ENCODE measurements around the gene PCDHB6. TPM values are rescaled to one million over a fixed set of nuclear protein-coding genes. Genes with fewer than 3 reads are reported as not detected.

The PCDHB6 gene
- polyA plus RNA-seq, 2 of the 4 experiments (the other 2 are of a cell fraction), result 0.92 to 1.0 TPM

Other genes with a start within 250 kb of the PCDHB6 start
Only the 30 nearest of the 32 such genes appear.
- 3.3 and 3.5 TPM in 2 replicates for gene PCDHAC1, start 223.8 kb upstream of the PCDHB6 start, polyA plus RNA-seq (2011; rRNA removed)
- 0.55 to 0.57 TPM (median 0.57 TPM) in 3 replicates for gene PCDHAC1, start 223.8 kb upstream of the PCDHB6 start, polyA plus RNA-seq (2017; fragmentation: RNase III; extraction: RNeasy Plus Mini Kit Qiagen cat#74134 plus additional on column Dnase treatment)
- 5.3 and 6.3 TPM in 2 replicates for gene PCDHAC2, start 183.6 kb upstream of the PCDHB6 start, polyA plus RNA-seq (2011; rRNA removed)
- gene PCDHAC2, start 183.6 kb upstream of the PCDHB6 start, polyA plus RNA-seq (2017; fragmentation: RNase III; extraction: RNeasy Plus Mini Kit Qiagen cat#74134 plus additional on column Dnase treatment), result 1.1 to 1.2 TPM (median 1.2 TPM) in 3 replicates
- gene PCDHB1, start 98.7 kb upstream of the PCDHB6 start, polyA plus RNA-seq (2011; rRNA removed), result not detected in 2 replicates
- not detected in 3 replicates for gene PCDHB1, start 98.7 kb upstream of the PCDHB6 start, polyA plus RNA-seq (2017; fragmentation: RNase III; extraction: RNeasy Plus Mini Kit Qiagen cat#74134 plus additional on column Dnase treatment)
- gene PCDHB2, start 55.4 kb upstream of the PCDHB6 start, polyA plus RNA-seq (2011; rRNA removed), result 4.1 and 5.0 TPM in 2 replicates
- 2.7 to 3.4 TPM (median 3.0 TPM) in 3 replicates for gene PCDHB2, start 55.4 kb upstream of the PCDHB6 start, polyA plus RNA-seq (2017; fragmentation: RNase III; extraction: RNeasy Plus Mini Kit Qiagen cat#74134 plus additional on column Dnase treatment)
- 0.09 and 0.10 TPM in 2 replicates for gene PCDHB3, start 49.6 kb upstream of the PCDHB6 start, polyA plus RNA-seq (2011; rRNA removed)
- 0.03 to 0.06 TPM (median 0.03 TPM) in 3 replicates for gene PCDHB3, start 49.6 kb upstream of the PCDHB6 start, polyA plus RNA-seq (2017; fragmentation: RNase III; extraction: RNeasy Plus Mini Kit Qiagen cat#74134 plus additional on column Dnase treatment)
- gene PCDHB4, start 28.2 kb upstream of the PCDHB6 start, polyA plus RNA-seq (2011; rRNA removed), result 0.19 and 0.21 TPM in 2 replicates
- gene PCDHB4, start 28.2 kb upstream of the PCDHB6 start, polyA plus RNA-seq (2017; fragmentation: RNase III; extraction: RNeasy Plus Mini Kit Qiagen cat#74134 plus additional on column Dnase treatment), result 0.03 to 0.07 TPM (median 0.05 TPM) in 3 replicates
- gene PCDHB5, start 14.9 kb upstream of the PCDHB6 start, polyA plus RNA-seq (2011; rRNA removed), result 1.6 and 2.0 TPM in 2 replicates
- 1.4 to 1.6 TPM (median 1.4 TPM) in 3 replicates for gene PCDHB5, start 14.9 kb upstream of the PCDHB6 start, polyA plus RNA-seq (2017; fragmentation: RNase III; extraction: RNeasy Plus Mini Kit Qiagen cat#74134 plus additional on column Dnase treatment)
- 0.04 and 0.08 TPM in 2 replicates for gene PCDHB7, start 22.6 kb downstream of the PCDHB6 start, polyA plus RNA-seq (2011; rRNA removed)
- gene PCDHB7, start 22.6 kb downstream of the PCDHB6 start, polyA plus RNA-seq (2017; fragmentation: RNase III; extraction: RNeasy Plus Mini Kit Qiagen cat#74134 plus additional on column Dnase treatment), result 0.03 TPM in 2 of 3 replicates, not detected in the other
- gene PCDHB8, start 27.7 kb downstream of the PCDHB6 start, polyA plus RNA-seq (2011; rRNA removed), result 0.50 and 0.52 TPM in 2 replicates
- 0.37 to 0.50 TPM (median 0.44 TPM) in 3 replicates for gene PCDHB8, start 27.7 kb downstream of the PCDHB6 start, polyA plus RNA-seq (2017; fragmentation: RNase III; extraction: RNeasy Plus Mini Kit Qiagen cat#74134 plus additional on column Dnase treatment)
- 0.13 and 0.24 TPM in 2 replicates for gene PCDHB16, start 32.3 kb downstream of the PCDHB6 start, polyA plus RNA-seq (2011; rRNA removed)
- 0.05 to 0.10 TPM (median 0.08 TPM) in 3 replicates for gene PCDHB16, start 32.3 kb downstream of the PCDHB6 start, polyA plus RNA-seq (2017; fragmentation: RNase III; extraction: RNeasy Plus Mini Kit Qiagen cat#74134 plus additional on column Dnase treatment)
- gene PCDHB9, start 37.1 kb downstream of the PCDHB6 start, polyA plus RNA-seq (2011; rRNA removed), result 0.12 TPM in 1 of 2 replicates, not detected in the other
- gene PCDHB9, start 37.1 kb downstream of the PCDHB6 start, polyA plus RNA-seq (2017; fragmentation: RNase III; extraction: RNeasy Plus Mini Kit Qiagen cat#74134 plus additional on column Dnase treatment), result 0.01 to 0.13 TPM (median 0.11 TPM) in 3 replicates
- 0.03 and 0.06 TPM in 2 replicates for gene PCDHB10, start 42.3 kb downstream of the PCDHB6 start, polyA plus RNA-seq (2011; rRNA removed)
- 0.04 TPM in 1 of 3 replicates, not detected in the others for gene PCDHB10, start 42.3 kb downstream of the PCDHB6 start, polyA plus RNA-seq (2017; fragmentation: RNase III; extraction: RNeasy Plus Mini Kit Qiagen cat#74134 plus additional on column Dnase treatment)
- gene PCDHB11, start 49.6 kb downstream of the PCDHB6 start, polyA plus RNA-seq (2011; rRNA removed), result 0.21 and 0.22 TPM in 2 replicates
- 0.05 to 0.08 TPM (median 0.07 TPM) in 3 replicates for gene PCDHB11, start 49.6 kb downstream of the PCDHB6 start, polyA plus RNA-seq (2017; fragmentation: RNase III; extraction: RNeasy Plus Mini Kit Qiagen cat#74134 plus additional on column Dnase treatment)
- 0.05 TPM in 2 replicates for gene PCDHB12, start 58.7 kb downstream of the PCDHB6 start, polyA plus RNA-seq (2011; rRNA removed)
- gene PCDHB12, start 58.7 kb downstream of the PCDHB6 start, polyA plus RNA-seq (2017; fragmentation: RNase III; extraction: RNeasy Plus Mini Kit Qiagen cat#74134 plus additional on column Dnase treatment), result not detected in 3 replicates
- gene PCDHB13, start 63.9 kb downstream of the PCDHB6 start, polyA plus RNA-seq (2011; rRNA removed), result 0.19 and 0.28 TPM in 2 replicates
- gene PCDHB13, start 63.9 kb downstream of the PCDHB6 start, polyA plus RNA-seq (2017; fragmentation: RNase III; extraction: RNeasy Plus Mini Kit Qiagen cat#74134 plus additional on column Dnase treatment), result 0.05 to 0.08 TPM (median 0.08 TPM) in 3 replicates
- 0.13 and 0.14 TPM in 2 replicates for gene PCDHB14, start 73.3 kb downstream of the PCDHB6 start, polyA plus RNA-seq (2011; rRNA removed)
- gene PCDHB14, start 73.3 kb downstream of the PCDHB6 start, polyA plus RNA-seq (2017; fragmentation: RNase III; extraction: RNeasy Plus Mini Kit Qiagen cat#74134 plus additional on column Dnase treatment), result 0.05 to 0.12 TPM (median 0.09 TPM) in 3 replicates
- 0.09 and 0.13 TPM in 2 replicates for gene PCDHB15, start 95.3 kb downstream of the PCDHB6 start, polyA plus RNA-seq (2011; rRNA removed)
- gene PCDHB15, start 95.3 kb downstream of the PCDHB6 start, polyA plus RNA-seq (2017; fragmentation: RNase III; extraction: RNeasy Plus Mini Kit Qiagen cat#74134 plus additional on column Dnase treatment), result 0.04 to 0.12 TPM (median 0.05 TPM) in 3 replicates
- 0.08 TPM in 1 of 2 replicates, not detected in the other for gene SLC25A2, start 154.0 kb downstream of the PCDHB6 start, polyA plus RNA-seq (2011; rRNA removed)
- not detected in 3 replicates for gene SLC25A2, start 154.0 kb downstream of the PCDHB6 start, polyA plus RNA-seq (2017; fragmentation: RNase III; extraction: RNeasy Plus Mini Kit Qiagen cat#74134 plus additional on column Dnase treatment)
- 78.1 and 90.6 TPM in 2 replicates for gene TAF7, start 170.7 kb downstream of the PCDHB6 start, polyA plus RNA-seq (2011; rRNA removed)
- 67.3 to 72.6 TPM (median 71.3 TPM) in 3 replicates for gene TAF7, start 170.7 kb downstream of the PCDHB6 start, polyA plus RNA-seq (2017; fragmentation: RNase III; extraction: RNeasy Plus Mini Kit Qiagen cat#74134 plus additional on column Dnase treatment)
- gene PCDHGA1, start 180.5 kb downstream of the PCDHB6 start, polyA plus RNA-seq (2011; rRNA removed), result 0.66 and 0.71 TPM in 2 replicates
- gene PCDHGA1, start 180.5 kb downstream of the PCDHB6 start, polyA plus RNA-seq (2017; fragmentation: RNase III; extraction: RNeasy Plus Mini Kit Qiagen cat#74134 plus additional on column Dnase treatment), result 0.32 to 0.42 TPM (median 0.33 TPM) in 3 replicates
- 1.6 and 1.7 TPM in 2 replicates for gene PCDHGA2, start 188.7 kb downstream of the PCDHB6 start, polyA plus RNA-seq (2011; rRNA removed)
- gene PCDHGA2, start 188.7 kb downstream of the PCDHB6 start, polyA plus RNA-seq (2017; fragmentation: RNase III; extraction: RNeasy Plus Mini Kit Qiagen cat#74134 plus additional on column Dnase treatment), result 0.47 to 0.78 TPM (median 0.58 TPM) in 3 replicates
- gene PCDHGA3, start 193.8 kb downstream of the PCDHB6 start, polyA plus RNA-seq (2011; rRNA removed), result 0.07 TPM in 1 of 2 replicates, not detected in the other
- not detected in 3 replicates for gene PCDHGA3, start 193.8 kb downstream of the PCDHB6 start, polyA plus RNA-seq (2017; fragmentation: RNase III; extraction: RNeasy Plus Mini Kit Qiagen cat#74134 plus additional on column Dnase treatment)
- 3.7 and 3.9 TPM in 2 replicates for gene PCDHGB1, start 200.0 kb downstream of the PCDHB6 start, polyA plus RNA-seq (2011; rRNA removed)
- 1.3 to 1.6 TPM (median 1.5 TPM) in 3 replicates for gene PCDHGB1, start 200.0 kb downstream of the PCDHB6 start, polyA plus RNA-seq (2017; fragmentation: RNase III; extraction: RNeasy Plus Mini Kit Qiagen cat#74134 plus additional on column Dnase treatment)
- gene PCDHGA4, start 205.0 kb downstream of the PCDHB6 start, polyA plus RNA-seq (2011; rRNA removed), result 0.48 and 0.61 TPM in 2 replicates
- 0.10 to 0.15 TPM (median 0.13 TPM) in 3 replicates for gene PCDHGA4, start 205.0 kb downstream of the PCDHB6 start, polyA plus RNA-seq (2017; fragmentation: RNase III; extraction: RNeasy Plus Mini Kit Qiagen cat#74134 plus additional on column Dnase treatment)
- 0.36 and 0.54 TPM in 2 replicates for gene PCDHGB2, start 209.9 kb downstream of the PCDHB6 start, polyA plus RNA-seq (2011; rRNA removed)
- gene PCDHGB2, start 209.9 kb downstream of the PCDHB6 start, polyA plus RNA-seq (2017; fragmentation: RNase III; extraction: RNeasy Plus Mini Kit Qiagen cat#74134 plus additional on column Dnase treatment), result 0.04 to 0.05 TPM (median 0.05 TPM) in 3 replicates
- gene PCDHGA5, start 214.1 kb downstream of the PCDHB6 start, polyA plus RNA-seq (2011; rRNA removed), result 0.37 and 0.57 TPM in 2 replicates
- 0.09 to 0.18 TPM (median 0.13 TPM) in 3 replicates for gene PCDHGA5, start 214.1 kb downstream of the PCDHB6 start, polyA plus RNA-seq (2017; fragmentation: RNase III; extraction: RNeasy Plus Mini Kit Qiagen cat#74134 plus additional on column Dnase treatment)
- gene PCDHGB3, start 220.2 kb downstream of the PCDHB6 start, polyA plus RNA-seq (2011; rRNA removed), result 1.1 and 1.2 TPM in 2 replicates
- gene PCDHGB3, start 220.2 kb downstream of the PCDHB6 start, polyA plus RNA-seq (2017; fragmentation: RNase III; extraction: RNeasy Plus Mini Kit Qiagen cat#74134 plus additional on column Dnase treatment), result 0.16 to 0.44 TPM (median 0.28 TPM) in 3 replicates
- 0.98 and 1.0 TPM in 2 replicates for gene PCDHGA6, start 223.8 kb downstream of the PCDHB6 start, polyA plus RNA-seq (2011; rRNA removed)
- gene PCDHGA6, start 223.8 kb downstream of the PCDHB6 start, polyA plus RNA-seq (2017; fragmentation: RNase III; extraction: RNeasy Plus Mini Kit Qiagen cat#74134 plus additional on column Dnase treatment), result 0.22 to 0.37 TPM (median 0.23 TPM) in 3 replicates
- gene PCDHGA7, start 232.7 kb downstream of the PCDHB6 start, polyA plus RNA-seq (2011; rRNA removed), result 0.95 and 1.1 TPM in 2 replicates
- gene PCDHGA7, start 232.7 kb downstream of the PCDHB6 start, polyA plus RNA-seq (2017; fragmentation: RNase III; extraction: RNeasy Plus Mini Kit Qiagen cat#74134 plus additional on column Dnase treatment), result 0.70 to 0.84 TPM (median 0.76 TPM) in 3 replicates
- gene PCDHGB4, start 237.6 kb downstream of the PCDHB6 start, polyA plus RNA-seq (2011; rRNA removed), result 1.4 and 1.5 TPM in 2 replicates
- gene PCDHGB4, start 237.6 kb downstream of the PCDHB6 start, polyA plus RNA-seq (2017; fragmentation: RNase III; extraction: RNeasy Plus Mini Kit Qiagen cat#74134 plus additional on column Dnase treatment), result 0.90 to 1.6 TPM (median 1.1 TPM) in 3 replicates